ENCODE results near the gene ANK3. TPM values are rescaled to one million over a fixed set of nuclear protein-coding genes. Genes with fewer than 3 reads are reported as not detected.

Gene ANK3
- total RNA-seq, 4 donors from 2014 or later = 125 to 171 (median 149) TPM

DNA sequence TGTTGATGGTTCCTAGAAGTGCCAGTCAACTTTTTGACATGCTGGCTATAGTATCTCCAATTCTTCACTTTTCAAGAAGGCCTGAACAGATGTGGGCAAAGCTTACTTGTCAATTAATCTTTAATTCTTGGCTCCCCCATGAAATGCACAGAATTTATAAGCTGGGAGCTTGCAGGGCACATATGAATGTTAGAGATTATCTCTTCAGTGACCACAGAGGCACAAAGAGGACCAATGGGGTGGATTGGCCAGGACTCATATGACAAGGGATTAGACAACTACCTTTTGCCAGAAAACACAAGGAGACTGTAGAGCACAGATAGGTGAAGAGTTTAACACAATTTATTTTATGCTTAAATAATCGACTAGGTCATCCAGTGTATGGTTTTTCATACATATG, 361.6 kb downstream of the ANK3 start:
- Histone ChIP-seq H3K27me3 (no peaks in the 10 kb centered on the region), H3K4me3 (no peak overlapping the region), H3K4me1 (peaks cover 15 to 18% of the 10 kb centered on the region in 2 donors), H3K36me3 (no peaks in the 10 kb centered on the region), H3K27ac (no peak overlapping the region), H3K9me3 (no peaks in the 10 kb centered on the region)
- in situ Hi-C loops (cut with MboI; ENCODE audit: low sequenced_read_pairs in 4 of 4) = loop anchor here (10.0 to 25.0 kb wide), 4 partner anchors 113 to 791 kb away; no protein-coding TSS in a partner anchor
- TF ChIP-seq POLR2A (IDR thresholded peaks at IDR 0.05) (no peak), CTCF (IDR thresholded peaks at IDR 0.05 in 4 of 5, conservative IDR thresholded peaks at IDR 0.05 in 1 of 5) (no peak)
- ATAC-seq = no peak
- intact Hi-C loops (cut with DNase I; ENCODE audit: low total_unique reads) = no loop called here
- no peak for DNase-seq

DNA sequence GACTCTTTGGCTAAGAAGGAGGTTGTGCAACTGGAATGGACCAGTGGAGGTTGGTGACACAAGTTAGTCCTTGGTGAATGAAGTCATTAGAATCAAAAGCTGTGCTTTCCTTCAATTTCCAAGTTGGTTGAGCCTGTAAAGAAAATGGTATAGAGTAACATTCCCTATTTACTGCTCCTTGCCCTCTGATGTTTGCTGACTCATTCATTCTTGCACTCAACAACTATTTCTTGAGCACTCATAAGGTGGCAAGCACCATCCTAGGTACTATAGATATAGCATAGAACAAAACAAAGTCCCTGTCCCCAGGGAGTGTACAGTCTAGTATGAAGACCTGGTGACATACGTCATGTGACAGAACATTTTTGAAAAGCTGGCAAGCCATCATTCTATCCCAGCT, 364.4 kb downstream of the ANK3 start:
- in situ Hi-C loops (cut with MboI; ENCODE audit: low sequenced_read_pairs in 4 of 4) (loop anchor here (10.0 to 25.0 kb wide), 4 partner anchors 110 to 788 kb away; no protein-coding TSS in a partner anchor), intact Hi-C loops (cut with DNase I; ENCODE audit: low total_unique reads) (no loop called here)
- no peak for TF ChIP-seq POLR2A (IDR thresholded peaks at IDR 0.05)
- TF ChIP-seq CTCF (IDR thresholded peaks at IDR 0.05 in 4 of 5, conservative IDR thresholded peaks at IDR 0.05 in 1 of 5) = no peak
- no peaks in the 10 kb centered on the region for H3K27me3 ChIP-seq
- ATAC-seq (no peak), DNase-seq (no peak)
- no peaks in the 10 kb centered on the region for H3K9me3 ChIP-seq
- H3K4me3 ChIP-seq = no peak overlapping the region
- no peak overlapping the region for H3K27ac ChIP-seq
- no peaks in the 10 kb centered on the region for H3K4me1 ChIP-seq
- H3K36me3 ChIP-seq = no peaks in the 10 kb centered on the region

DNA sequence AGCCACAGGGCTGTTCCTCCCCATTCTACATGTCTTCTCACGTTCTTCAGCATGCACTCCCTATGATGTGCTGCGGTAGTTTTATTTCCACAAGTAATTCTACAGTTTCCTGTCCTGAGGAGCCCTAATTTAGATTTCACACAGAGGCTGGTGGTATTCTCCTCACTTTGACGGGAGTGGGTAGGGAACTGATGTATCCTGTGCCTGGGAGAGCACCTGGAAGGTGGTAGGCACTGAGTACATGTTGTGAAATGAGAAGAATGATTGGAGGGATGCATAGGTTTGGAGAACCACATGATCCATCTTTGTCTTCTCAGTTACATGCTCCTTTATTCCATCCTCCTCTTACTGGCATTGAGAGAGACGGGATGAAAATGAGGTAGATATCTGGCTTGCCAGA, 365.2 kb downstream of the ANK3 start:
- Histone ChIP-seq H3K4me3 (no peak overlapping the region), H3K9me3 (no peaks in the 10 kb centered on the region), H3K27me3 (no peaks in the 10 kb centered on the region), H3K36me3 (no peaks in the 10 kb centered on the region), H3K4me1 (no peaks in the 10 kb centered on the region), H3K27ac (no peak overlapping the region)
- no peak for DNase-seq
- intact Hi-C loops (cut with DNase I; ENCODE audit: low total_unique reads) = no loop called here
- no peak for ATAC-seq
- TF ChIP-seq POLR2A (IDR thresholded peaks at IDR 0.05) (no peak), CTCF (IDR thresholded peaks at IDR 0.05 in 4 of 5, conservative IDR thresholded peaks at IDR 0.05 in 1 of 5) (no peak)
- in situ Hi-C loops (cut with MboI; ENCODE audit: low sequenced_read_pairs in 4 of 4) = loop anchor here in 1 of 4 donors (10.0 kb wide), 1 partner anchor 110 kb away; no protein-coding TSS in a partner anchor

- Histone ChIP-seq H3K4me1 (no peaks in the 10 kb centered on the region), H3K27me3 (no peaks in the 10 kb centered on the region), H3K4me3 (no peak overlapping the region), H3K9me3 (no peaks in the 10 kb centered on the region), H3K27ac (no peak overlapping the region), H3K36me3 (no peaks in the 10 kb centered on the region)
- intact Hi-C loops (cut with DNase I; ENCODE audit: low total_unique reads) = no loop called here
- TF ChIP-seq POLR2A (IDR thresholded peaks at IDR 0.05) (no peak), CTCF (IDR thresholded peaks at IDR 0.05 in 4 of 5, conservative IDR thresholded peaks at IDR 0.05 in 1 of 5) (no peak)
- no peak for ATAC-seq
- in situ Hi-C loops (cut with MboI; ENCODE audit: low sequenced_read_pairs in 4 of 4) = loop anchor here in 1 of 4 donors (10.0 kb wide), 1 partner anchor 109 kb away; no protein-coding TSS in a partner anchor
- DNase-seq = no peak
Measured at GRCh38 chr10:60023155-60023877, 366.4 kb downstream of the ANK3 start.
